Measurements from ENCODE around the gene SBNO1. TPM values are rescaled to one million over a fixed set of nuclear protein-coding genes. Genes with fewer than 3 reads are reported as not detected.
A peak's percentile ranks its signal among the peaks of the same experiment; 100 is the strongest.

The SBNO1 gene
- total and polyA plus RNA-seq, 8 donors = 3.4 to 35.6 (median 9.9) TPM

GRCh38 chr12:123270214-123271000, 94.2 kb downstream of the SBNO1 start:
- Histone ChIP-seq H3K9me3 (no peaks in the 10 kb centered on the region), H3K4me3 (peak overlapping the region; percentile 66 to 91 (median 82)), H3K4me1 (peaks cover 27 to 50% (median 36%) of the 10 kb centered on the region in 4 donors), H3K27me3 (no peaks in the 10 kb centered on the region), H3K36me3 (peaks cover 12 to 24% (median 19%) of the 10 kb centered on the region in 4 donors), H3K27ac (peak overlapping the region; percentile 5 to 90 (median 82))
- intact Hi-C loops (cut with DNase I; ENCODE audit: low total_unique reads) = no loop called here
- no peak for TF ChIP-seq POLR2AphosphoS5 (IDR thresholded peaks at IDR 0.05)
- TF ChIP-seq, protein P1, sequence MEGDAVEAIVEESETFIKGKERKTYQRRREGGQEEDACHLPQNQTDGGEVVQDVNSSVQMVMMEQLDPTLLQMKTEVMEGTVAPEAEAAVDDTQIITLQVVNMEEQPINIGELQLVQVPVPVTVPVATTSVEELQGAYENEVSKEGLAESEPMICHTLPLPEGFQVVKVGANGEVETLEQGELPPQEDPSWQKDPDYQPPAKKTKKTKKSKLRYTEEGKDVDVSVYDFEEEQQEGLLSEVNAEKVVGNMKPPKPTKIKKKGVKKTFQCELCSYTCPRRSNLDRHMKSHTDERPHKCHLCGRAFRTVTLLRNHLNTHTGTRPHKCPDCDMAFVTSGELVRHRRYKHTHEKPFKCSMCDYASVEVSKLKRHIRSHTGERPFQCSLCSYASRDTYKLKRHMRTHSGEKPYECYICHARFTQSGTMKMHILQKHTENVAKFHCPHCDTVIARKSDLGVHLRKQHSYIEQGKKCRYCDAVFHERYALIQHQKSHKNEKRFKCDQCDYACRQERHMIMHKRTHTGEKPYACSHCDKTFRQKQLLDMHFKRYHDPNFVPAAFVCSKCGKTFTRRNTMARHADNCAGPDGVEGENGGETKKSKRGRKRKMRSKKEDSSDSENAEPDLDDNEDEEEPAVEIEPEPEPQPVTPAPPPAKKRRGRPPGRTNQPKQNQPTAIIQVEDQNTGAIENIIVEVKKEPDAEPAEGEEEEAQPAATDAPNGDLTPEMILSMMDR (IDR thresholded peaks at IDR 0.05) = peak in 1 of 7 experiments; percentile 4
- no peak for TF ChIP-seq EP300 (IDR thresholded peaks at IDR 0.05)
- no peak for TF ChIP-seq POLR2A (IDR thresholded peaks at IDR 0.05)
- 0 to 1% (median 0%) methylated on average over 21 to 51 of the region's 51 CpGs for WGBS, 5 donors
- peak in 1 of 2 donors; percentile 61 for DNase-seq

DNA sequence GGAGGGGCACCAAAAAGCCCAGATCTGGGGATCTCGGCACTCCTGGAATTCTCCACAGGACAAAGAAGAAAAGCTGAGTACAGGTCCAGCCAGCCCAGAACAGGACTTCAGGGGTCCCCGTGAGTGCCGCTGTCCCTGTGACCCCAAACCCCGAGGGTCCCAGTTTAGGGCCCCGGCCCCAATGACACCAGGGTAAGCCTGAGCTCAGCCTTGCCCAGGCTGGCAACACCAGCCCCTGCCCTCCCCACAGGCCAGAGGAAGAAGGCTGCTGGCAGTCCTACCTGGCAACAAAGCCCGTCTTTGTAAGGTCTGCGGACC, 94.8 kb downstream of the SBNO1 start:
- Histone ChIP-seq H3K4me1 (peaks cover 27 to 50% (median 36%) of the 10 kb centered on the region in 4 donors), H3K4me3 (peak overlapping the region; percentile 66 to 91 (median 82)), H3K27ac (peak overlapping the region; percentile 5 to 90 (median 82)), H3K9me3 (no peaks in the 10 kb centered on the region), H3K27me3 (no peaks in the 10 kb centered on the region), H3K36me3 (peaks cover 14 to 29% (median 24%) of the 10 kb centered on the region in 4 donors)
- no peak for DNase-seq
- intact Hi-C loops (cut with DNase I; ENCODE audit: low total_unique reads) = no loop called here
- WGBS, 5 donors = 0 to 4% (median 2%) methylated on average over 7 of the region's 7 CpGs
- TF ChIP-seq, protein P1 (IDR thresholded peaks at IDR 0.05) = no peak
- no peak for TF ChIP-seq POLR2AphosphoS5 (IDR thresholded peaks at IDR 0.05)
- TF ChIP-seq EP300 (IDR thresholded peaks at IDR 0.05) = no peak
- no peak for TF ChIP-seq POLR2A (IDR thresholded peaks at IDR 0.05)

DNA sequence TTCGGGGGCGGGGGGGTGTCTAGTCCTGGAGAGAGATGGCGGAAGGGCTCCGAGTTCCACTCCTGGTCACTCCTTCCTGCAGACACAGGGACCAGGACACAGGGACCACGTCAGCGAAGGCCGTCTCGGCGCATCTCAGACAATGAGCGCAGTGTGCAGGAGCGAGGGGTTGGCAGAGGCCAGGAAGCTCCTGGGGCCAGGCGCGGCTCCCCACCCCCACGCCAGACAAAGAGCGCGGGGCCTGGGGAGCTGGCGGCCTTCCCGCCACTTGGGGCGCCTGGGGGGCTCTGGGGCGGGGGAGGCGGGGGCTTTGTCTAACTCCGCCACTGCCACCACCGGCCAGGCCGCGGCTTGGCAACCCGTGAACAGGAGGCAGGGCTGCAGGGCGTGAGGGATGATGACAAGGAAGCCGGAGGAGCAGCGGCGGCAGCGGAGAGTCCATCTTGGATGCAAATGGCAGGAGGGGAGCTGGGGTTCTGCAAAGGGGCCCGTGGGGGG, 95.2 kb downstream of the SBNO1 start:
- WGBS, 5 donors = 5 to 10% (median 7%) methylated on average over 25 to 32 of the region's 32 CpGs
- TF ChIP-seq EP300 (IDR thresholded peaks at IDR 0.05) (no peak), POLR2AphosphoS5 (IDR thresholded peaks at IDR 0.05) (no peak), POLR2A (IDR thresholded peaks at IDR 0.05) (no peak)

DNA sequence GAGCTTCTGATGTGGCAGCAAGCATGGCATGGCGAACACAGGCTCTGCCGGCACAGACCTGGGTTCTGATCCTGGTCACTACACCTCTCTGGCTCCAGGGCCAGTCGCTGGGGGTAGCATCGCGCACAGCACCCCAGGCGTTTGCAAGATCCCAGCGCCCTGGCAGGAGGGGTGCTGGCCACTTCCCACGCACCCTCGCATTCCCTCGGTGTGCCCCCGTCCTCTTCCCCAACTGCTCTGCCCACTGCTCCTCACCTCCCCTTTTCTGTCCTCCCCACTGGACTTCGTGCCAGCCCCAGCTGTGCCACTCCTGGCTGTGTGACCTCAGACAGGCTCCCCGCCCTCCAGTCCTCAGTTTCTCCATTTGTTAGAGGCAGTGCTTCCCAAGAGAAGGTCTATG, 95.8 kb downstream of the SBNO1 start:
- no peaks in the 10 kb centered on the region for H3K27me3 ChIP-seq
- H3K27ac ChIP-seq = peak overlapping the region; percentile 18 to 90 (median 82)
- TF ChIP-seq POLR2AphosphoS5 (IDR thresholded peaks at IDR 0.05) = no peak
- TF ChIP-seq, protein P1 (IDR thresholded peaks at IDR 0.05) = no peak
- no peak for TF ChIP-seq POLR2A (IDR thresholded peaks at IDR 0.05)
- no peak for TF ChIP-seq EP300 (IDR thresholded peaks at IDR 0.05)
- peak in 1 of 2 donors; percentile 28 for DNase-seq
- peaks cover 19 to 39% (median 34%) of the 10 kb centered on the region in 4 donors for H3K36me3 ChIP-seq
- peak overlapping the region in 3 of 4 donors; percentile 66 to 91 (median 77) for H3K4me3 ChIP-seq
- peaks cover 27 to 50% (median 36%) of the 10 kb centered on the region in 4 donors for H3K4me1 ChIP-seq
- 76 to 81% (median 79%) methylated on average over 13 of the region's 13 CpGs for WGBS, 5 donors
- no peaks in the 10 kb centered on the region for H3K9me3 ChIP-seq
- intact Hi-C loops (cut with DNase I; ENCODE audit: low total_unique reads) = no loop called here

More for the DNA sequence above, 95.2 kb downstream of the SBNO1 start:
- Histone ChIP-seq H3K9me3 (no peaks in the 10 kb centered on the region), H3K27me3 (no peaks in the 10 kb centered on the region), H3K27ac (peak overlapping the region; percentile 48 to 90 (median 82)), H3K36me3 (peaks cover 17 to 33% (median 28%) of the 10 kb centered on the region in 4 donors), H3K4me1 (peaks cover 27 to 50% (median 36%) of the 10 kb centered on the region in 4 donors), H3K4me3 (peak overlapping the region; percentile 66 to 91 (median 82))
- DNase-seq = peak; percentile 64 to 91
- intact Hi-C loops (cut with DNase I; ENCODE audit: low total_unique reads) = no loop called here
